NB4 (cell line): Measurements from ENCODE around the gene RBBP5.

Source experiments
- DNase-seq: peaks from one replicate; pipeline ENCODE4 v3.0.0; 2010; ENCODE audit warnings: low read depth
- H3K4me3 ChIP-seq: one replicate; pipeline ENCODE4 v1.5.1; 2011; ENCODE audit warnings: mild to moderate bottlenecking, low read depth, low read length, moderate library complexity
- MAX ChIP-seq: IDR thresholded peaks from 2 replicates; pipeline ENCODE4 v1.6.1; 2011; ENCODE audit warnings: low read depth, low read length
- MYC ChIP-seq: IDR thresholded peaks from 2 replicates; pipeline ENCODE4 v1.6.1; 2011; ENCODE audit warnings: low read depth, low read length
- POLR2A ChIP-seq: IDR thresholded peaks from 2 replicates; pipeline ENCODE4 v1.6.1; 2011; ENCODE audit warnings: mild to moderate bottlenecking; ENCODE audit not compliant: insufficient read length; ENCODE audit errors: extremely low read depth
- TF ChIP-seq, protein P1 (sequence below): IDR thresholded peaks from one replicate; pipeline ENCODE4 v1.5.1; 2012; ENCODE audit warnings: low read depth, low read length

The RBBP5 gene

GRCh38 chr1:205091043-205091740 lies 30.6 kb downstream of the RBBP5 start:
- no peak overlapping the region for H3K4me3 ChIP-seq
- TF ChIP-seq POLR2A (no peak), MAX (no peak), MYC (no peak)
- TF ChIP-seq, protein P1, sequence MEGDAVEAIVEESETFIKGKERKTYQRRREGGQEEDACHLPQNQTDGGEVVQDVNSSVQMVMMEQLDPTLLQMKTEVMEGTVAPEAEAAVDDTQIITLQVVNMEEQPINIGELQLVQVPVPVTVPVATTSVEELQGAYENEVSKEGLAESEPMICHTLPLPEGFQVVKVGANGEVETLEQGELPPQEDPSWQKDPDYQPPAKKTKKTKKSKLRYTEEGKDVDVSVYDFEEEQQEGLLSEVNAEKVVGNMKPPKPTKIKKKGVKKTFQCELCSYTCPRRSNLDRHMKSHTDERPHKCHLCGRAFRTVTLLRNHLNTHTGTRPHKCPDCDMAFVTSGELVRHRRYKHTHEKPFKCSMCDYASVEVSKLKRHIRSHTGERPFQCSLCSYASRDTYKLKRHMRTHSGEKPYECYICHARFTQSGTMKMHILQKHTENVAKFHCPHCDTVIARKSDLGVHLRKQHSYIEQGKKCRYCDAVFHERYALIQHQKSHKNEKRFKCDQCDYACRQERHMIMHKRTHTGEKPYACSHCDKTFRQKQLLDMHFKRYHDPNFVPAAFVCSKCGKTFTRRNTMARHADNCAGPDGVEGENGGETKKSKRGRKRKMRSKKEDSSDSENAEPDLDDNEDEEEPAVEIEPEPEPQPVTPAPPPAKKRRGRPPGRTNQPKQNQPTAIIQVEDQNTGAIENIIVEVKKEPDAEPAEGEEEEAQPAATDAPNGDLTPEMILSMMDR = no peak
- no peak for DNase-seq

DNA sequence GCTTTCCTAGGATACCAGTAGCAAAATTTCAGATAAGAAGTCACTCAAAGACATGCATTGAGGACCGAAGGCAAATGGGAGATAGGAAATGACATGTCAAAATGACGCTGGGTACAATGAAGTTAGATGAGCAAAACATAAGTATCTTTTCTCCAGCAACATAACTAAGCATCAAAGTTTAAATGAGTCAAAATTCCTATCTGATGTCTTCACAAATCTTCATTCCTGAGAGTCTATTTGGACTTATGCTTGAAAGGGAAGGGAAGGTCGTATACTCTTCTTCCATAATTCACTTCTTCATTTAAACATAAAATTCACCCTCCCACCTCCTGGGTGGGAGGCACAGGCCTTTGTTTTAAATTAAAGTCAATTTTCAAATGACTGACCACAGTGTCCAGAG lies 33.4 kb downstream of the RBBP5 start:
- TF ChIP-seq, protein P1 = no peak
- TF ChIP-seq MYC (no peak), MAX (no peak), POLR2A (no peak)
- H3K4me3 ChIP-seq = no peak overlapping the region
- DNase-seq = no peak

DNA sequence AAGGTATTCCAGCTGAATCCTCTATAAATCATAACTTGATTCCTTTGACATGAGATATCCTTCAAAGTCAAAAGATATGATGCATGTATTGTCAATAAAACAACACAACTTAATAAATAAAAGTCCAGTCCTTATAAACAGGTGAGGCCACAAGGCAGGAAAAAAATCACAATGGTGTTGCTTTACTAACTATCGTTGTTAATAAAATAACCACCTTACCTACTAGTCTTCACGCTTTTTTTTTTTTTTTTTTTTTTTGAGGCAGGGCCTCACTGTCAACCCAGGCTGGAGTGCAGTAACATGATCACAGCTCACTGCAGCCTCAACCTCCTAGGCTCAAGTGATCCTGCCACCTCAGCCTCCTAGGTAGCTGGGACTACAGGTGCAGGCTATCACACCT lies 37.4 kb downstream of the RBBP5 start, which contains the start of gene TMEM81:
TSS of gene TMEM81 (minus strand) at position 101 of the 400 bp plus-strand sequence. CDS start 140 bp downstream, outside the sequence.
- TF ChIP-seq POLR2A = no peak
- no peak for TF ChIP-seq MAX
- TF ChIP-seq, protein P1 = no peak
- no peak for TF ChIP-seq MYC
- H3K4me3 ChIP-seq = no peak within 1 kb of the TSS
- DNase-seq = no peak

GRCh38 chr1:205082431-205082830 lies 39.3 kb downstream of the RBBP5 start:
- no peak for TF ChIP-seq MAX
- no peak for TF ChIP-seq POLR2A
- no peak for TF ChIP-seq MYC
- TF ChIP-seq, protein P1 = no peak
- DNase-seq = no peak
- H3K4me3 ChIP-seq = no peak overlapping the region

DNA sequence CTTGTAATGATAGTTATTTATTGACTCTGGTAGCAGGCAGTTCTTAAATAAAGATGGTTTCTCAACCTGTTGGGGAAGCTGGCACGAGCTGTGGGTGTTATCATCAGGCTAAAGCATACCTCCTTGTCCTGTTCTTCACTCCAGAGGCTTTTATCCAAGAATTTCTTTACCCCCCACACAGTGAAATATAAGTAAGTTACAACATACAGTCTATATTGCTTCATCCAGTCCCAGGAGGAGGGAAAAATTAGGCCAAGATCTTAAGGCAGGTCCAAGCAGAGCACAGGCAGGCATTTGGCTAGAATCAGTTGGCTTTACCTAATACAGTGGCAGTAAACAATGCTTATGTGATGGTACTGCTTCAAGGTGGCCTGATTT lies 43.9 kb downstream of the RBBP5 start:
- TF ChIP-seq, protein P1 = no peak
- TF ChIP-seq POLR2A (no peak), MAX (no peak), MYC (no peak)
- no peak overlapping the region for H3K4me3 ChIP-seq
- no peak for DNase-seq
